ENCODE results near the gene SPTLC2. TPM values are rescaled to one million over a fixed set of nuclear protein-coding genes. Genes with fewer than 3 reads are reported as not detected.

Gene SPTLC2
- total and polyA plus RNA-seq, 2 donors (not counting 1 experiment from before 2014, with no cell fraction given) = 22.8 to 25.9 TPM

DNA sequence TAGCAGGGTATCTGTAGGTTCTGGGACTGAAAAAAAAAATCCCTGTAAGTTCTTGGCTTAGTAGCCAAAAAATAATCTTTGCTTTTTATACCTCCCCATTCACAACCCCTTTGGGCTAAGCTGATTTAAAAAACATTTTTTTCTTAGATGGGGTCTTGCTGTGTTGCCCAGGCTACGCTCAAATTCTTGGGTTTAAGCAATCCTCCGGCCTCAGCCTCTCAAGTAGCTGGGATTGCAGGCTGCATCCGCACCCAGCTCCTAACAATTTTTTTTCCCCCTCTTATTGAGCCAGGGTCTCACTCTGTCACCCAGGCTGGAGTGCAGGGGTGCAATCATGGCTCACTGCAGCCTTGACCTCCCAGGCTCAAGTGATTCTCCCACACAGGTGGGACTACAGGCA lies 108.7 kb downstream of the SPTLC2 start:
- Histone ChIP-seq H3K79me2 (ENCODE audit: control insufficient read depth, insufficient read depth, low read length) (no peaks in the 10 kb centered on the region), H3K9ac (ENCODE audit: insufficient read depth, low read length) (no peak overlapping the region), H2AFZ (ENCODE audit: low read length) (no peak overlapping the region), H3K9me3 (ENCODE audit: control insufficient read depth, insufficient read depth, low read depth, low read length) (no peaks in the 10 kb centered on the region), H3K36me3 (ENCODE audit: control insufficient read depth, insufficient read depth, low read length) (peaks cover 4% of the 10 kb centered on the region), H3K27ac (ENCODE audit: insufficient read depth, low read length) (no peak overlapping the region), H3K4me3 (replicated peaks in 1 of 4; ENCODE audit: control extremely low read depth in 1 of 4, insufficient read depth in 1 of 4, low read depth in 3 of 4, low read length in 4 of 4) (no peak overlapping the region), H4K20me1 (ENCODE audit: control insufficient read depth, extremely low read depth, insufficient read depth, low read length) (no peaks in the 10 kb centered on the region), H3K4me2 (ENCODE audit: extremely low read depth, insufficient read depth, low read length) (no peak overlapping the region), H3K4me1 (ENCODE audit: control insufficient read depth, extremely low read depth, insufficient read depth, low read length) (no peaks in the 10 kb centered on the region), H3K27me3 (ENCODE audit: control insufficient read depth, insufficient read depth, low read length) (no peaks in the 10 kb centered on the region)
- no peak for TF ChIP-seq EZH2 (IDR thresholded peaks at IDR 0.05; ENCODE audit: low read length, missing control alignments)
- TF ChIP-seq, protein P1, sequence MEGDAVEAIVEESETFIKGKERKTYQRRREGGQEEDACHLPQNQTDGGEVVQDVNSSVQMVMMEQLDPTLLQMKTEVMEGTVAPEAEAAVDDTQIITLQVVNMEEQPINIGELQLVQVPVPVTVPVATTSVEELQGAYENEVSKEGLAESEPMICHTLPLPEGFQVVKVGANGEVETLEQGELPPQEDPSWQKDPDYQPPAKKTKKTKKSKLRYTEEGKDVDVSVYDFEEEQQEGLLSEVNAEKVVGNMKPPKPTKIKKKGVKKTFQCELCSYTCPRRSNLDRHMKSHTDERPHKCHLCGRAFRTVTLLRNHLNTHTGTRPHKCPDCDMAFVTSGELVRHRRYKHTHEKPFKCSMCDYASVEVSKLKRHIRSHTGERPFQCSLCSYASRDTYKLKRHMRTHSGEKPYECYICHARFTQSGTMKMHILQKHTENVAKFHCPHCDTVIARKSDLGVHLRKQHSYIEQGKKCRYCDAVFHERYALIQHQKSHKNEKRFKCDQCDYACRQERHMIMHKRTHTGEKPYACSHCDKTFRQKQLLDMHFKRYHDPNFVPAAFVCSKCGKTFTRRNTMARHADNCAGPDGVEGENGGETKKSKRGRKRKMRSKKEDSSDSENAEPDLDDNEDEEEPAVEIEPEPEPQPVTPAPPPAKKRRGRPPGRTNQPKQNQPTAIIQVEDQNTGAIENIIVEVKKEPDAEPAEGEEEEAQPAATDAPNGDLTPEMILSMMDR (conservative IDR thresholded peaks at IDR 0.05 in 1 of 2, IDR thresholded peaks at IDR 0.05 in 1 of 2; ENCODE audit: low read depth in 1 of 2, low read length in 2 of 2) = no peak
- no peak for DNase-seq (ENCODE audit: low read depth in 2 of 2)

DNA sequence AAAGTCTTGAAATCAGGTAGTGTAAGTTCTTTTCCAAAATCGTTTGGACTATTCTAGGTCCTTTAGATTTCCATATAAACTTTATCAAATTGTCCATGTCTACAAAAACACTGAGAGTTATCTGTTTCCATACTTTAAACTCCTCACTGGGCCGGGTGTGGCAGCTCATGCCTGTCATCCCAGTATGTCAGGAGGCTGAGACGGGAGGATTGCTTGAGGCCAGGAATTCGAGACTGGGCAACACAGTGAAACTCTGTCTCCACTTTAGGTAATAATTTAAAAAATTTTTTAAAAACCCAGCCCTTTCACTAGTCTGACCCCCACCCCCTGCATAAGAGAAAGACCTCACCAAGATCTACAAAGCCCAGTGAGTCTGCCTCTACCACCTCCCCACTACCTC lies 111.4 kb downstream of the SPTLC2 start:
- no peaks in the 10 kb centered on the region for H3K4me1 ChIP-seq (ENCODE audit: control insufficient read depth, extremely low read depth, insufficient read depth, low read length)
- H3K27ac ChIP-seq (ENCODE audit: insufficient read depth, low read length) = no peak overlapping the region
- no peaks in the 10 kb centered on the region for H3K36me3 ChIP-seq (ENCODE audit: control insufficient read depth, insufficient read depth, low read length)
- H3K27me3 ChIP-seq (ENCODE audit: control insufficient read depth, insufficient read depth, low read length) = no peaks in the 10 kb centered on the region
- no peaks in the 10 kb centered on the region for H3K9me3 ChIP-seq (ENCODE audit: control insufficient read depth, insufficient read depth, low read depth, low read length)
- H3K4me3 ChIP-seq (replicated peaks in 1 of 4; ENCODE audit: control extremely low read depth in 1 of 4, insufficient read depth in 1 of 4, low read depth in 3 of 4, low read length in 4 of 4) = no peak overlapping the region
- H2AFZ ChIP-seq (ENCODE audit: low read length) = no peak overlapping the region
- no peak overlapping the region for H3K4me2 ChIP-seq (ENCODE audit: extremely low read depth, insufficient read depth, low read length)
- H3K79me2 ChIP-seq (ENCODE audit: control insufficient read depth, insufficient read depth, low read length) = no peaks in the 10 kb centered on the region
- TF ChIP-seq EZH2 (IDR thresholded peaks at IDR 0.05; ENCODE audit: low read length, missing control alignments) = no peak
- TF ChIP-seq, protein P1 (conservative IDR thresholded peaks at IDR 0.05 in 1 of 2, IDR thresholded peaks at IDR 0.05 in 1 of 2; ENCODE audit: low read depth in 1 of 2, low read length in 2 of 2) = no peak
- DNase-seq (ENCODE audit: low read depth in 2 of 2) = no peak
- no peaks in the 10 kb centered on the region for H4K20me1 ChIP-seq (ENCODE audit: control insufficient read depth, extremely low read depth, insufficient read depth, low read length)
- H3K9ac ChIP-seq (ENCODE audit: insufficient read depth, low read length) = no peak overlapping the region

DNA sequence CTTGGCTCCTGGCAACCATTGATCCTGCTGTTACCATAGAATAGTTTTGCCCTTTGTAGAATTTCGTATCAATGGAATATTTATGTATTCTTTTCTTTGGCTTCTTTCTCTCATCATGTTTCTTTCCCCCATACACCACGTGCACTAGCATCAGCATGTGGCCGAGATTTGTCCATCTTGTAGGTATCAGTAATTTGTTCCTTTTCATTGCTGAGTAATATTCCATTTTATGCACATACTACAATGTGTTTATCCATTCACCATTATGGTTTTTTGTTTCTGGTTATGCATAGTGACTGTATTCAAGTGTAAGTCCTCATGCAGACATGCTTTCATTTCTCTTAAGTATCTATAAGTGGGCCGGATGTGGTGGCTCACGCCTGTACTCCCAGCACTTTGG lies 113.3 kb downstream of the SPTLC2 start:
- peaks cover 13% of the 10 kb centered on the region for H3K27me3 ChIP-seq (ENCODE audit: control insufficient read depth, insufficient read depth, low read length)
- H3K4me2 ChIP-seq (ENCODE audit: extremely low read depth, insufficient read depth, low read length) = no peak overlapping the region
- no peaks in the 10 kb centered on the region for H3K4me1 ChIP-seq (ENCODE audit: control insufficient read depth, extremely low read depth, insufficient read depth, low read length)
- H2AFZ ChIP-seq (ENCODE audit: low read length) = no peak overlapping the region
- no peak overlapping the region for H3K9ac ChIP-seq (ENCODE audit: insufficient read depth, low read length)
- H3K36me3 ChIP-seq (ENCODE audit: control insufficient read depth, insufficient read depth, low read length) = no peaks in the 10 kb centered on the region
- no peaks in the 10 kb centered on the region for H3K9me3 ChIP-seq (ENCODE audit: control insufficient read depth, insufficient read depth, low read depth, low read length)
- DNase-seq (ENCODE audit: low read depth in 2 of 2) = no peak
- no peak overlapping the region for H3K4me3 ChIP-seq (replicated peaks in 1 of 4; ENCODE audit: control extremely low read depth in 1 of 4, insufficient read depth in 1 of 4, low read depth in 3 of 4, low read length in 4 of 4)
- TF ChIP-seq, protein P1 (conservative IDR thresholded peaks at IDR 0.05 in 1 of 2, IDR thresholded peaks at IDR 0.05 in 1 of 2; ENCODE audit: low read depth in 1 of 2, low read length in 2 of 2) = no peak
- TF ChIP-seq EZH2 (IDR thresholded peaks at IDR 0.05; ENCODE audit: low read length, missing control alignments) = no peak
- no peak overlapping the region for H3K27ac ChIP-seq (ENCODE audit: insufficient read depth, low read length)
- H3K79me2 ChIP-seq (ENCODE audit: control insufficient read depth, insufficient read depth, low read length) = no peaks in the 10 kb centered on the region
- no peaks in the 10 kb centered on the region for H4K20me1 ChIP-seq (ENCODE audit: control insufficient read depth, extremely low read depth, insufficient read depth, low read length)

All from fibroblast of lung (primary cell).